ENCODE results near the gene RAI1.

RAI1 gene

GRCh38 chr17:17783116-17783824 is 102.0 kb downstream of the RAI1 start (continued):
- TF ChIP-seq ZNF518A (tag by site-specific recombination; conservative IDR thresholded peaks at IDR 0.05; ENCODE audit: low read depth) (no peak), KLF1 (tag by site-specific recombination; IDR thresholded peaks at IDR 0.05) (peak; percentile 80), ELK4 (IDR thresholded peaks at IDR 0.05; ENCODE audit: borderline replicate concordance, low read depth, low read length) (no peak), ZNF561 (tag by site-specific recombination; IDR thresholded peaks at IDR 0.05; ENCODE audit: borderline replicate concordance) (peak; percentile 14; the same call in 1 of the 2 replicates), ZSCAN23 (tag by site-specific recombination; IDR thresholded peaks at IDR 0.05) (no peak), ZNF138 (tag by site-specific recombination; IDR thresholded peaks at IDR 0.05; ENCODE audit: borderline replicate concordance) (no peak), ZNF548 (tag by site-specific recombination; IDR thresholded peaks at IDR 0.05) (no peak), MEIS1 (CRISPR knock-in tag; IDR thresholded peaks at IDR 0.05; ENCODE audit: borderline replicate concordance) (no peak), ZNF146 (tag by site-specific recombination; IDR thresholded peaks at IDR 0.05) (no peak), ZBTB8A (tag by site-specific recombination; IDR thresholded peaks at IDR 0.05) (peak; percentile 92), ZFP41 (tag by site-specific recombination; IDR thresholded peaks at IDR 0.05; ENCODE audit: borderline replicate concordance) (no peak), ZSCAN16 (tag by site-specific recombination; IDR thresholded peaks at IDR 0.05) (no peak), ZNF621 (tag by site-specific recombination; IDR thresholded peaks at IDR 0.05) (no peak), ZNF423 (tag by site-specific recombination; IDR thresholded peaks at IDR 0.05) (0 out of 2 replicates have a peak, but pooled peaks have one; percentile 14), ZNF473 (tag by site-specific recombination; IDR thresholded peaks at IDR 0.05) (no peak), INSM2 (tag by site-specific recombination; IDR thresholded peaks at IDR 0.05) (no peak), SP2 (tag by site-specific recombination; IDR thresholded peaks at IDR 0.05) (peak; percentile 44), SCRT1 (tag by site-specific recombination; IDR thresholded peaks at IDR 0.05; ENCODE audit: borderline replicate concordance) (peak; percentile 32; the same call in 1 of the 2 replicates), ZBTB20 (tag by site-specific recombination; IDR thresholded peaks at IDR 0.05) (0 out of 2 replicates have a peak, but pooled peaks have one; percentile 69), ZBTB48 (tag by site-specific recombination; IDR thresholded peaks at IDR 0.05) (peak; percentile 62), ZNF140 (tag by site-specific recombination; IDR thresholded peaks at IDR 0.05) (no peak), MYNN (tag by site-specific recombination; IDR thresholded peaks at IDR 0.05; ENCODE audit: borderline replicate concordance) (no peak), ZSCAN30 (tag by site-specific recombination; IDR thresholded peaks at IDR 0.05) (peak; percentile 31; the same call in 1 of the 2 replicates)
- TF ChIP-seq, protein P1, sequence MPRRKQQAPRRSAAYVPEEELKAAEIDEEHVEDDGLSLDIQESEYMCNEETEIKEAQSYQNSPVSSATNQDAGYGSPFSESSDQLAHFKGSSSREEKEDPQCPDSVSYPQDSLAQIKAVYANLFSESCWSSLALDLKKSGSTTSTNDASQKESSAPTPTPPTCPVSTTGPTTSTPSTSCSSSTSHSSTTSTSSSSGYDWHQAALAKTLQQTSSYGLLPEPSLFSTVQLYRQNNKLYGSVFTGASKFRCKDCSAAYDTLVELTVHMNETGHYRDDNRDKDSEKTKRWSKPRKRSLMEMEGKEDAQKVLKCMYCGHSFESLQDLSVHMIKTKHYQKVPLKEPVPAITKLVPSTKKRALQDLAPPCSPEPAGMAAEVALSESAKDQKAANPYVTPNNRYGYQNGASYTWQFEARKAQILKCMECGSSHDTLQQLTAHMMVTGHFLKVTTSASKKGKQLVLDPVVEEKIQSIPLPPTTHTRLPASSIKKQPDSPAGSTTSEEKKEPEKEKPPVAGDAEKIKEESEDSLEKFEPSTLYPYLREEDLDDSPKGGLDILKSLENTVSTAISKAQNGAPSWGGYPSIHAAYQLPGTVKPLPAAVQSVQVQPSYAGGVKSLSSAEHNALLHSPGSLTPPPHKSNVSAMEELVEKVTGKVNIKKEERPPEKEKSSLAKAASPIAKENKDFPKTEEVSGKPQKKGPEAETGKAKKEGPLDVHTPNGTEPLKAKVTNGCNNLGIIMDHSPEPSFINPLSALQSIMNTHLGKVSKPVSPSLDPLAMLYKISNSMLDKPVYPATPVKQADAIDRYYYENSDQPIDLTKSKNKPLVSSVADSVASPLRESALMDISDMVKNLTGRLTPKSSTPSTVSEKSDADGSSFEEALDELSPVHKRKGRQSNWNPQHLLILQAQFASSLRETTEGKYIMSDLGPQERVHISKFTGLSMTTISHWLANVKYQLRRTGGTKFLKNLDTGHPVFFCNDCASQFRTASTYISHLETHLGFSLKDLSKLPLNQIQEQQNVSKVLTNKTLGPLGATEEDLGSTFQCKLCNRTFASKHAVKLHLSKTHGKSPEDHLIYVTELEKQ (tag by site-specific recombination; IDR thresholded peaks at IDR 0.05; ENCODE audit: borderline replicate concordance), result no peak
- TF ChIP-seq, protein P2, sequence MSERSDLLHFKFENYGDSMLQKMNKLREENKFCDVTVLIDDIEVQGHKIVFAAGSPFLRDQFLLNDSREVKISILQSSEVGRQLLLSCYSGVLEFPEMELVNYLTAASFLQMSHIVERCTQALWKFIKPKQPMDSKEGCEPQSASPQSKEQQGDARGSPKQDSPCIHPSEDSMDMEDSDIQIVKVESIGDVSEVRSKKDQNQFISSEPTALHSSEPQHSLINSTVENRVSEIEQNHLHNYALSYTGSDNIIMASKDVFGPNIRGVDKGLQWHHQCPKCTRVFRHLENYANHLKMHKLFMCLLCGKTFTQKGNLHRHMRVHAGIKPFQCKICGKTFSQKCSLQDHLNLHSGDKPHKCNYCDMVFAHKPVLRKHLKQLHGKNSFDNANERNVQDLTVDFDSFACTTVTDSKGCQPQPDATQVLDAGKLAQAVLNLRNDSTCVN (tag by site-specific recombination; optimal IDR thresholded peaks at IDR 0.05), result peak; percentile 75
- TF ChIP-seq, protein P3, sequence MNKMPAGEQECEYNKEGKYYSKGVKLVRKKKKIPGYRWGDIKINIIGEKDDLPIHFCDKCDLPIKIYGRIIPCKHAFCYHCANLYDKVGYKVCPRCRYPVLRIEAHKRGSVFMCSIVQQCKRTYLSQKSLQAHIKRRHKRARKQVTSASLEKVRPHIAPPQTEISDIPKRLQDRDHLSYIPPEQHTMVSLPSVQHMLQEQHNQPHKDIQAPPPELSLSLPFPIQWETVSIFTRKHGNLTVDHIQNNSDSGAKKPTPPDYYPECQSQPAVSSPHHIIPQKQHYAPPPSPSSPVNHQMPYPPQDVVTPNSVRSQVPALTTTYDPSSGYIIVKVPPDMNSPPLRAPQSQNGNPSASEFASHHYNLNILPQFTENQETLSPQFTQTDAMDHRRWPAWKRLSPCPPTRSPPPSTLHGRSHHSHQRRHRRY (tag by site-specific recombination; IDR thresholded peaks at IDR 0.05), result no peak

Data from HEK293 (cell line).